Memory B cell (primary cell): Measurements from ENCODE around the gene SMC6.

Experiments used
- ATAC-seq: fragments of 150-1000 bp; cut with Tn5 transposase; 2 replicates; pipeline ENCODE4 v1.10.0; 2021; ENCODE audit warnings: low read depth, mild to moderate bottlenecking, moderate library complexity
- DNase-seq, 2 donors: peaks; one replicate each; pipeline ENCODE4 v3.0.0; 2022; ENCODE audit warnings: low spot score in 2 of 2
- H3K27ac Mint-ChIP-seq: one replicate; pipeline ENCODE4 v1.8.0; 2022; ENCODE audit warnings: mild to moderate bottlenecking, moderate library complexity, mixed read lengths
- H3K27me3 Mint-ChIP-seq: one replicate; pipeline ENCODE4 v1.8.0; 2022; ENCODE audit warnings: mixed read lengths
- H3K36me3 Mint-ChIP-seq: one replicate; pipeline ENCODE4 v1.8.0; 2022; ENCODE audit warnings: mild to moderate bottlenecking, mixed read lengths
- H3K4me1 Mint-ChIP-seq: one replicate; pipeline ENCODE4 v1.8.0; 2022; ENCODE audit warnings: mixed read lengths
- H3K4me3 Mint-ChIP-seq: one replicate; pipeline ENCODE4 v1.8.0; 2022; ENCODE audit warnings: mild to moderate bottlenecking, moderate library complexity, mixed read lengths
- H3K9me3 Mint-ChIP-seq: one replicate; pipeline ENCODE4 v1.8.0; 2022; ENCODE audit warnings: mixed read lengths

Gene SMC6

DNA sequence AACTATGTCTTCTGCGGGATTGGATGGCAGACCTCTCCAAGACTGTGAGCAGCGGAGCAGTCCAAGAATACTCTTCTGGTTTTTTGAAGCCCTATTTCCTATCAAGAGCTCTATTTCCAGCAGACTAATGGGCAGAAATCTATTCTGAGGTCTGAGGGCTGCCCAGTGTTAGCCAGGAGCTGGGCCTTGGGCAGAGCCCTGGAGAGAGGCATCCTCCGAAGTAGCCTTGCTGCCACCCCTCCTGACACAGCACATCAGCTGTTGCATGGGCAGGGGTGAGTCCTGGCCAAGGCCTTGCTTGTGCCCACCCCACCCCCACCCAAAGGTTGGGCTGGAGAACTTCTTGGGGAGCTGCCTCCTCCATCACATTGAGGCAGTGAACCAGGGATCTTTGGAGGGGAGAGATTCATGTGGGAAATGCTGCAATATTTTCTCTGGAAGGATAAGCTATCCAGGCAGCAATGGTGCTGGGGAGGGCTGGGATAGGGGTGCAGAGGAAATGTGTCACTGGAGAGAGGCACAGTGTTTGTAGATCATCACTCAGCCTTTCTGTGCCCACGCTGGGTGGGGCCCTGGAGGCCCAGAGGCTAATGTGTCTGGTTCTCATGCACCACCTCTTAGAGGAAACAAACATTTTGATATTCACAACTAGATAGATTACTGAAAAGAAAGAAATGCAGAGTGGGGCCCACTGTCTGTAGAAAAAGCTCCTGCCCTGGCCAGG lies 108.5 kb downstream of the SMC6 start:
- Mint-ChIP-seq H3K27me3 (no peaks in the 10 kb centered on the region), H3K4me1 (peaks cover 6% of the 10 kb centered on the region)

GRCh38 chr2:17643031-17643615 lies 110.5 kb downstream of the SMC6 start:
- Mint-ChIP-seq H3K27ac (no peak overlapping the region), H3K27me3 (no peaks in the 10 kb centered on the region), H3K9me3 (no peaks in the 10 kb centered on the region), H3K4me1 (peaks cover 3% of the 10 kb centered on the region), H3K36me3 (peaks cover 3% of the 10 kb centered on the region), H3K4me3 (no peak overlapping the region)
- ATAC-seq (no peak), DNase-seq (no peak)

More for the DNA sequence above, 108.5 kb downstream of the SMC6 start:
- peaks cover 3% of the 10 kb centered on the region for H3K36me3 Mint-ChIP-seq
- H3K27ac Mint-ChIP-seq: no peak overlapping the region
- H3K9me3 Mint-ChIP-seq: no peaks in the 10 kb centered on the region
- DNase-seq (no peak), ATAC-seq (no peak)
- H3K4me3 Mint-ChIP-seq: no peak overlapping the region

- Mint-ChIP-seq H3K27me3 (no peaks in the 10 kb centered on the region), H3K4me1 (no peaks in the 10 kb centered on the region), H3K9me3 (no peaks in the 10 kb centered on the region), H3K36me3 (peaks cover 3% of the 10 kb centered on the region), H3K4me3 (no peak overlapping the region), H3K27ac (no peak overlapping the region)
- DNase-seq (no peak), ATAC-seq (no peak)
These were observed 113.2 kb downstream of the SMC6 start for GRCh38 chr2:17640406-17640805.

DNA sequence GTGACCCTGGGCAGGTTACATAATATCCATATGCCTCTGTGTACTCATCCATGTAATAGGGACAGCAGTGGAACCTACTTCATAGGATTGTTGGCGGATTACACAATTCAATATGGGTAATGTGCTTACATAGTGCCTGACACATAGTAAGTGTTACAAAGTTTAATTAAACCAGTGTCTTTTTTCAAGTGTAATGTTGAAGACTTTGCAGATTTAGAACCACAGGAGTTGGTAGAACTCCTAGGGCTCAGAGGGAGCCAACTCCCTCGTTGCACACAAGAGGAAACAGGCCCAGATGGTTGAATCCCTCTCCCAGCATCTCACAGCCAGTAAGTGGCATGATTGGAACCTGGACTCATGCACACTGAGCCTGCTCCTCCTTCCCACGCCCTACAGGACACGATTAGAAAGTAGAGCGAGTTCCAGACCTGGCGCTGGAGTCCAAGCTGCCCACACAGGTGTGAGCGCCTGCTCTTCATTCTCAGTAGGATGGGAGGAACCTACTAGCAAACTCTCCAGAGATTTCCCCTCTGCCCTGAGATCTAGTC lies 115.3 kb downstream of the SMC6 start:
- H3K27me3 Mint-ChIP-seq: no peaks in the 10 kb centered on the region
- H3K36me3 Mint-ChIP-seq: peaks cover 3% of the 10 kb centered on the region
- H3K4me1 Mint-ChIP-seq: no peaks in the 10 kb centered on the region
- ATAC-seq: no peak
- H3K4me3 Mint-ChIP-seq: no peak overlapping the region
- no peak for DNase-seq
- H3K9me3 Mint-ChIP-seq: no peaks in the 10 kb centered on the region
- H3K27ac Mint-ChIP-seq: no peak overlapping the region

DNA sequence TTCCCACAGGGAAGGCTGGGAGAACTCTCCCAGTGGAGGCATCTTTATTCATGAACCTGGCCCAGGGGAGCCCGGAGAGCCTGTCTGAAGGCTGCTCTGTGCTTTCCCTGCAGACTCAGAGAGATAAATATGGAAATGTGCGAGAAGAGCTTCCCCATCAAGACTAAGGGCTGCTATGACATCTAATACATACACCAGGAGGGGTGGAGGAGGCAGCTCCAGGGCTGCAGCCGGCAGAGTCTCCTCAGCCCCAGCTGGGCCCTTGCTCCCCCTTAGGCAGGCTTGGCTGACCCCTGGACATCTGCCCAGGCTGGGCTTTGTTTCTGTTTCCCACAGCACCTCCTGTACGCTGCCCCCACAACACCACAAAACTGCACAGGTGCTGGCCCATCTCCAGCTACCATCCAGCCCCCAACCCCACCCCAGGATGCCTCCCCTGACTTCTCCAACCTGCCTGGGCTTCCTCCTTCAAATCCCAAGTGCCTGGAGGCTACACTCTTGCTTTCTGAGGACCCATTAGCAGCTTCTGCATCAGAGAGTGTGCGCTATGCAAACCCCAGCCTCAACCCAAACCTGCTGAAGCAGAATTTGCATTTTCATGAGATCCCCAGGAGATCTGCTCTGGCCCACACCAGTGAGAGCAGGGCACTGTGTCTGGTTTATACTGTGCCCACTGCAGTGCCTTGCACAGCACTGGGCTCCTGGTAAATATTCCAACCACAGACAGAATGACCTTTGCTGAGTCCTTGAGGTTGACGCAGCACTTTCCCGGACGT lies 116.3 kb downstream of the SMC6 start:
- H3K9me3 Mint-ChIP-seq: no peaks in the 10 kb centered on the region
- ATAC-seq: no peak
- no peak overlapping the region for H3K4me3 Mint-ChIP-seq

DNA sequence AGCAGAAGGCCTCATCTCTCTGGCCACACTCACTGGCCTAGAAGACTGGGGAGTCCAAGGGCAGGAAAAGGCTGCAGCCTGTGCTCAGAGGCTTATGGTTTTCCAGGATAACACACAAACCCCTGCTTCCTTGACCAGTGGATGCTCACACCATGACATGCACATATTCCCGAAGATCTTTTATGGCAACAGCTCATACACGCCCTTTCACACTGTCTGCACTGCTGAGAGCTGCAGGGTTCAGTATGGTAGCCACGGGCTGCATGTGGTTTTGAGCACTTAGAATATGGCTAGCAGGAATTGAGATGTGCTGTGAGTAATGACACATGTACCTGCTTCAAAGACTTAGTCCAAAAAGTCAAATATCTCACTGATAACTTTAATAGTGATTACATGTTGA lies 117.4 kb downstream of the SMC6 start:
- ATAC-seq: no peak
- Mint-ChIP-seq H3K27ac (no peak overlapping the region), H3K36me3 (no peaks in the 10 kb centered on the region), H3K4me1 (no peaks in the 10 kb centered on the region), H3K9me3 (no peaks in the 10 kb centered on the region), H3K27me3 (no peaks in the 10 kb centered on the region), H3K4me3 (no peak overlapping the region)
- DNase-seq: no peak

More for the DNA sequence above, 116.3 kb downstream of the SMC6 start:
- H3K27me3 Mint-ChIP-seq: no peaks in the 10 kb centered on the region
- no peak for DNase-seq
- no peaks in the 10 kb centered on the region for H3K4me1 Mint-ChIP-seq
- H3K27ac Mint-ChIP-seq: no peak overlapping the region
- H3K36me3 Mint-ChIP-seq: no peaks in the 10 kb centered on the region

DNA sequence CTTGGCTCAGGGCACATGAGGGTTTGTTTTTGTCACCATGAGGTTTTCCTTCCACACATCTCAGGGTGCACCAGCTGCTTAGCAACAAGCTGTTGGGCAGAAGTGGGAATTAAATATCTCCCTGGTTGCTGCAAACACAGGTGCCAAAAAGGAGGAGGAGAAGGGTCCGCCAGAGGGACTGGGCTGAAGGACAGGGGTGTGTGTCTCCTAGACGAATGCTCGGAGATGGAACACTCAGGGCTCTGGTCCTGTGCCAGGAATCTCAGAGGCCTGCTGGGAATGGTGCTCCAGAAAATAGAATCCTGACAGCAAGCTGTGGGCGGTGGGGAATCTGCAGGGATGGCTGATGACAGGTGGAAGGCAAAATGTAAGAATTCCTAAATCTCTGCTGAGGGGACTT lies 118.6 kb downstream of the SMC6 start:
- Mint-ChIP-seq H3K4me1 (no peaks in the 10 kb centered on the region), H3K36me3 (no peaks in the 10 kb centered on the region), H3K4me3 (no peak overlapping the region), H3K9me3 (no peaks in the 10 kb centered on the region), H3K27ac (no peak overlapping the region), H3K27me3 (no peaks in the 10 kb centered on the region)
- ATAC-seq (no peak), DNase-seq (no peak)

GRCh38 chr2:17630089-17630488 lies 123.5 kb downstream of the SMC6 start:
- no peaks in the 10 kb centered on the region for H3K36me3 Mint-ChIP-seq
- H3K4me1 Mint-ChIP-seq: no peaks in the 10 kb centered on the region
- ATAC-seq: no peak
- peaks cover 4% of the 10 kb centered on the region for H3K9me3 Mint-ChIP-seq
- no peak for DNase-seq
- peaks cover under 1% of the 10 kb centered on the region for H3K27me3 Mint-ChIP-seq
- no peak overlapping the region for H3K27ac Mint-ChIP-seq
- no peak overlapping the region for H3K4me3 Mint-ChIP-seq

DNA sequence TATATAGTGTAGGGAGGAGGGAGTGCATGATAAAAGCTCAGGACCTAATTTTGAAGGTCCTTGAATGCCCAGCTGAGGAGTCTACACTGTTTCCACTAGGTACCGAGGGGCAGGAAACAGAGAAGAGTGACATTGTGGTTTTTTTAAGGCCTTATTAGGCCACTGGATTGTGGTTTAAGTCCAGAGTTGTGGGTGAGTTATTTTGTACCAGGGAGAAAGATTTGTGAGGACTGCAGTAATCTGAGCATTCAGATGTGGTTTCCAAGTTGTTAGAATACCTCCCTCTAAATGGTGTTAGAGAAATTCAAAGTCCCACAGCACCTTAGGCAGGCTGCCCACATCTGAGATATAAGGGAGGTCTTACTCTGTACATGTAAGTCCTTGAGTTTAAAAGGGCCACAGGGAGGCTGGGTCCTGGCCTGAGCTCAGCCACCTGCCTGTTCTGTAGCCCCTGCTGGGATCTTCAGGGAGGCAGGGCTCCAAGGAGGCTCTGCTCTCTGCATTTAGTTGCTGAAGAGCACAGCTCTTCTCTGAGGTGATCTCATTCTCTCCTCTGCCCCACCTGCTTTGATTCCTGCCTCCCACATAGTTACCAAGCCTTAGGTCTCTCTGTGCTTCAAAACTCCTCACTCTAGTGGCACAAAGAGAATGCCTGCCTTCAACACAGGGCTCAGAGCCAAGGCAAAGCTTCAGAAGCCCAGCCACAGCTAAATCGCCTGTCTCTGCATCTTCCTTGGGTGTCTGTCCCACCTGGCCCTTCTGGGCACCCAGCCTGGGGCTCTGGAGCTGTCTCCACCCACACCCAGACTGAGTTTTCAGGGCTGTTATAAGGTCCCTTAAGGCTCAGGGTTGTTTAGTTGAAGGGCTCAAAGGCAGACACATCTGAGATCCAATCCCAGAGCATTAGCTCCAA lies 125.0 kb downstream of the SMC6 start:
- no peaks in the 10 kb centered on the region for H3K36me3 Mint-ChIP-seq
- no peaks in the 10 kb centered on the region for H3K4me1 Mint-ChIP-seq
- no peak for DNase-seq
- no peak overlapping the region for H3K4me3 Mint-ChIP-seq
- peaks cover 3% of the 10 kb centered on the region for H3K27me3 Mint-ChIP-seq
- peaks cover 4% of the 10 kb centered on the region for H3K9me3 Mint-ChIP-seq
- no peak for ATAC-seq
- H3K27ac Mint-ChIP-seq: no peak overlapping the region

GRCh38 chr2:17627434-17627833 lies 126.2 kb downstream of the SMC6 start:
- Mint-ChIP-seq H3K9me3 (peaks cover 4% of the 10 kb centered on the region), H3K36me3 (no peaks in the 10 kb centered on the region), H3K27me3 (peaks cover 3% of the 10 kb centered on the region), H3K4me3 (no peak overlapping the region), H3K4me1 (no peaks in the 10 kb centered on the region), H3K27ac (no peak overlapping the region)
- DNase-seq: no peak
- no peak for ATAC-seq

- Mint-ChIP-seq H3K36me3 (no peaks in the 10 kb centered on the region), H3K27me3 (peaks cover 3% of the 10 kb centered on the region), H3K4me3 (no peak overlapping the region), H3K4me1 (no peaks in the 10 kb centered on the region), H3K9me3 (peaks cover 4% of the 10 kb centered on the region), H3K27ac (no peak overlapping the region)
- no peak for DNase-seq
- ATAC-seq: no peak
These were observed 126.6 kb downstream of the SMC6 start for GRCh38 chr2:17626986-17627385.

- H3K36me3 Mint-ChIP-seq: no peaks in the 10 kb centered on the region
- no peak for DNase-seq
- H3K27ac Mint-ChIP-seq: no peak overlapping the region
These were observed 128.2 kb downstream of the SMC6 start for GRCh38 chr2:17625446-17625845.

DNA sequence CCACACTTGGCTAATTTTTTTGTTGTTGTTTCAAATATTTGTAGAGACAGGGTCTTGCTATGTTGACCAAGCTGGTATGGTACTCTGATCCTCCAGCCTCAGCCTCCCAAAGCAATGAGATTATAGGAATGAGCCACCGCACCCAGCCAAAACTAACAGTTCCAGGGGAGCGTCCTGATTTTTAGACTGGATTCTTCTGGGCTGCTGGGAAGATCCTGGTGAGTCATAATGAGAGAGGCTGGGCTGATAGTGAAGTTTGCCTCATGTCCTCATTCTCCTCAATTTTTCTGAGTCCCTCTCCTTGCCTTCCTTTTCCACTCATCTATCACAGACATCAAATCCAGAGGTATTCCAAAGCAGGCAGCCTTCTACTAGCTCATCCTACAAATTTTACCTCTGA lies 131.8 kb downstream of the SMC6 start:
- peaks cover 9% of the 10 kb centered on the region for H3K27me3 Mint-ChIP-seq
- H3K9me3 Mint-ChIP-seq: no peaks in the 10 kb centered on the region
- H3K4me1 Mint-ChIP-seq: no peaks in the 10 kb centered on the region
- no peak overlapping the region for H3K27ac Mint-ChIP-seq
- no peak for DNase-seq
- ATAC-seq: no peak
- no peaks in the 10 kb centered on the region for H3K36me3 Mint-ChIP-seq
- H3K4me3 Mint-ChIP-seq: no peak overlapping the region

More at GRCh38 chr2:17625446-17625845, 128.2 kb downstream of the SMC6 start:
- Mint-ChIP-seq H3K27me3 (peaks cover 4% of the 10 kb centered on the region), H3K4me3 (no peak overlapping the region), H3K4me1 (no peaks in the 10 kb centered on the region), H3K9me3 (peaks cover 4% of the 10 kb centered on the region)
- ATAC-seq: no peak
